ENCODE measurements around the gene CRYBG1.
"Not testable (repeated sequence)": the region's sequence is repeated elsewhere in the genome, so short reads cannot be mapped to it uniquely, and the experiment has no call there.

Gene CRYBG1

GRCh38 chr6:106379951-106380350, 19.4 kb downstream of the CRYBG1 start:
- FAIRE-seq = no peak

GRCh38 chr6:106380407-106380806, 19.9 kb downstream of the CRYBG1 start:
- no peak for FAIRE-seq

- no peak for FAIRE-seq
Observed at GRCh38 chr6:106381223-106381622, 20.7 kb downstream of the CRYBG1 start.

GRCh38 chr6:106381881-106382280, 21.4 kb downstream of the CRYBG1 start:
- no peak for FAIRE-seq

GRCh38 chr6:106383573-106383972, 23.1 kb downstream of the CRYBG1 start:
- no peak for FAIRE-seq

- FAIRE-seq = no peak
Observed at GRCh38 chr6:106385530-106385929, 25.0 kb downstream of the CRYBG1 start.

GRCh38 chr6:106387875-106388274, 27.4 kb downstream of the CRYBG1 start:
- no peak for FAIRE-seq

GRCh38 chr6:106390088-106390487, 29.6 kb downstream of the CRYBG1 start:
- peak; percentile 55 for FAIRE-seq

GRCh38 chr6:106396426-106397220, 36.1 kb downstream of the CRYBG1 start:
- FAIRE-seq = no peak

- FAIRE-seq = no peak
Observed at GRCh38 chr6:106397431-106397830, 36.9 kb downstream of the CRYBG1 start.

- FAIRE-seq = peak; percentile 84
Observed at GRCh38 chr6:106398621-106399020, 38.1 kb downstream of the CRYBG1 start.

GRCh38 chr6:106405044-106405443, 44.5 kb downstream of the CRYBG1 start:
- FAIRE-seq = not testable (repeated sequence)

- FAIRE-seq = peak; percentile 41
Observed at GRCh38 chr6:106411056-106411455, 50.5 kb downstream of the CRYBG1 start.

- FAIRE-seq = no peak
Observed at GRCh38 chr6:106411643-106412200, 51.2 kb downstream of the CRYBG1 start.

GRCh38 chr6:106413016-106413415, 52.5 kb downstream of the CRYBG1 start:
- no peak for FAIRE-seq

GRCh38 chr6:106413722-106414121, 53.2 kb downstream of the CRYBG1 start:
- FAIRE-seq = no peak

GRCh38 chr6:106415921-106416320, 55.4 kb downstream of the CRYBG1 start:
- no peak for FAIRE-seq

GRCh38 chr6:106417572-106418147, 57.1 kb downstream of the CRYBG1 start:
- FAIRE-seq = no peak

- FAIRE-seq = no peak
Observed at GRCh38 chr6:106419900-106420613, 59.5 kb downstream of the CRYBG1 start.

GRCh38 chr6:106421496-106421895, 61.0 kb downstream of the CRYBG1 start:
- FAIRE-seq = no peak

GRCh38 chr6:106422534-106422933, 62.0 kb downstream of the CRYBG1 start:
- FAIRE-seq = no peak

GRCh38 chr6:106425382-106425781, 64.9 kb downstream of the CRYBG1 start:
- FAIRE-seq = no peak

GRCh38 chr6:106426250-106426970, 65.9 kb downstream of the CRYBG1 start:
- no peak for FAIRE-seq

Measured in islet of Langerhans (tissue), 1 donor.